GM12878 (cell line): ENCODE data around the gene TCEAL1. TPM values are rescaled to one million over a fixed set of nuclear protein-coding genes. Genes with fewer than 3 reads are reported as not detected.
"Not testable (repeated sequence)": the region's sequence is repeated elsewhere in the genome, so short reads cannot be mapped to it uniquely, and the experiment has no call there.

Experiments used
- ATAC-seq: fragments of 200-7000 bp; cut with Tn5 transposase; 3 replicates; pipeline ENCODE4 v1.9.1; 2020; ENCODE audit warnings: mild to moderate bottlenecking, moderate library complexity
- BruUV-seq: library from RNA; stranded (reverse); fragments of 400-500 nt; replicated peaks from 2 replicates; lab custom pipeline; 2021; lab: Mats Ljungman, UMichigan
- CTCF ChIA-PET: fragments of 300-600 bp; sonication (Branson Sonifier 250); formaldehyde crosslinking; extraction: SDS; loops from one replicate; lab custom pipeline; 2021; ENCODE audit warnings: inconsistent platforms; lab: Yijun Ruan, JAX
- POLR2A ChIA-PET: fragments of 350-600 bp; formaldehyde crosslinking; extraction: SDS; loops from one replicate; lab custom pipeline; 2021; ENCODE audit warnings: inconsistent platforms; lab: Charles Lee
- RAD21 ChIA-PET: fragments of 300-600 bp; sonication (Branson Sonifier 250); formaldehyde crosslinking; loops from one replicate; lab custom pipeline; 2023; ENCODE audit warnings: antibody characterized with exemption; ENCODE audit not compliant: unreplicated experiment; lab: Charles Lee
- SMC1A ChIA-PET: fragments of 300-600 bp; sonication (Branson Sonifier 250); formaldehyde crosslinking; loops from one replicate; lab custom pipeline; 2023; ENCODE audit not compliant: unreplicated experiment, uncharacterized antibody; lab: Charles Lee
- DNase-seq: peaks from one replicate; pipeline ENCODE4 v3.0.0-alpha.2; 2011; ENCODE audit warnings: low read depth, low spot score
- FAIRE-seq: peaks from 3 replicates; lab custom pipeline; 2011; peaks lifted over from hg19 to GRCh38; lab: Jason Lieb, UNC
- H2AFZ ChIP-seq: 2 replicates; pipeline ENCODE4 v1.6.0; 2011; ENCODE audit warnings: low read depth, low read length, control low read depth; ENCODE audit not compliant: control insufficient read depth
- H3K27ac ChIP-seq: 2 replicates; pipeline ENCODE4 v1.5.1; 2011; ENCODE audit warnings: control low read depth; ENCODE audit not compliant: control insufficient read depth, insufficient read depth
- H3K27me3 ChIP-seq, 2 experiments: replicated peaks in 1 of 2; 2 replicates each; pipeline versions ENCODE4 v1.6.0 to v1.6.1; 2011; ENCODE audit warnings: low read length in 1 of 2; ENCODE audit not compliant: control insufficient read depth in 2 of 2, insufficient read depth in 2 of 2
- H3K36me3 ChIP-seq, 2 experiments: 2 replicates each; pipeline ENCODE4 v1.5.1; 2011; ENCODE audit warnings: low read length in 1 of 2; ENCODE audit not compliant: control insufficient read depth in 2 of 2, insufficient read depth in 2 of 2
- H3K4me1 ChIP-seq: 2 replicates; pipeline ENCODE4 v1.6.1; 2011; ENCODE audit warnings: mild to moderate bottlenecking, low read length, moderate library complexity, mixed read lengths; ENCODE audit not compliant: control insufficient read depth, insufficient read depth
- H3K4me2 ChIP-seq: 2 replicates; pipeline ENCODE4 v1.6.0; 2011; ENCODE audit warnings: control low read depth; ENCODE audit not compliant: control insufficient read depth, insufficient read depth
- H3K4me3 ChIP-seq: fragments of 200-600 bp; sonication (generic); 2 replicates; pipeline ENCODE4 v1.5.1; 2016
- H3K79me2 ChIP-seq: 2 replicates; pipeline ENCODE4 v1.6.0; 2011; ENCODE audit warnings: low read length; ENCODE audit not compliant: control insufficient read depth, insufficient read depth
- H3K9ac ChIP-seq: 2 replicates; pipeline ENCODE4 v1.8.0; 2011; ENCODE audit warnings: low read length, control low read depth, mixed read lengths; ENCODE audit not compliant: control insufficient read depth, insufficient read depth
- H3K9me3 ChIP-seq: replicated peaks from 3 replicates; pipeline ENCODE4 v1.5.1; 2011; ENCODE audit warnings: mild to moderate bottlenecking, low read length; ENCODE audit not compliant: control insufficient read depth, insufficient read depth
- H4K20me1 ChIP-seq: 2 replicates; pipeline ENCODE4 v1.6.0; 2011; ENCODE audit not compliant: control insufficient read depth, insufficient read depth
- CUX1 ChIP-seq: IDR thresholded peaks from 2 replicates; pipeline ENCODE4 v1.6.1; 2012; ENCODE audit warnings: improper control_type of control experiment, low read depth, low read length; ENCODE audit not compliant: insufficient replicate concordance
- IRF3 ChIP-seq: fragments of 450-650 bp; IDR thresholded peaks from 2 replicates; pipeline ENCODE4 v1.6.1; 2014; ENCODE audit warnings: mild to moderate bottlenecking
- ZNF592 ChIP-seq: fragments of 450-650 bp; IDR thresholded peaks from 2 replicates; pipeline ENCODE4 v1.6.1; 2017; ENCODE audit warnings: mild to moderate bottlenecking, moderate library complexity
- WGBS: methylation state at CpG from one replicate; pipeline ENCODE4 v1.1.6; 2016; ENCODE audit warnings: low lambda C conversion rate; ENCODE audit not compliant: insufficient replicate concordance, insufficient coverage; ENCODE audit errors: missing lambda C conversion rate; 5-methylcytosine and 5-hydroxymethylcytosine counted together
- in situ Hi-C: fragments of 300-500 bp; cut with MboI; formaldehyde crosslinking; loops from 9 replicates; pipeline ENCODE4 v1.14.3; 2018; ENCODE audit warnings: mixed read lengths
- intact Hi-C: fragments of 100-400 bp; cut with micrococcal nuclease; formaldehyde crosslinking; loops from one replicate; pipeline ENCODE4 v1.14.2; 2022; ENCODE audit not compliant: unreplicated experiment
- polyA plus RNA-seq, 11 experiments: library from polyadenylated mRNA; depleted of rRNA in 4 of 11; unstranded in 6 of 11; stranded (reverse) in 5 of 11; fragments of >200 nt; fragmentation: Nextera tagmentation in 4 of 11; fragmentation: Illumina TruSeq in 1 of 11; extraction: Ambion mirVana in 4 of 11; extraction: Trizol in 1 of 11; gene quantifications; 1 replicate in 1 of 11; 2 replicates in 10 of 11; pipeline versions ENCODE4 v1.2.1 to v1.2.3, GENCODE V29; 2011 to 2016; ENCODE audit warnings: inconsistent platforms in 2 of 11, missing spikeins in 2 of 11, low read depth in 1 of 11
- total RNA-seq, 4 experiments: library from RNA; depleted of rRNA in 3 of 4; stranded (reverse); fragments of >200 nt in 3 of 4; fragmentation: Illumina TruSeq in 1 of 4; extraction: Trizol in 1 of 4; gene quantifications; 2 replicates each; pipeline versions ENCODE4 v1.2.1 to v1.2.3, GENCODE V29; 2013 to 2021

TCEAL1 gene
- total and polyA plus RNA-seq, 10 of the 15 experiments (the other 5 are each of a cell fraction or from before 2014, with no cell fraction given) = 10.1 to 24.3 (median 17.8) TPM

GRCh38 chrX:103656617-103657016 lies 27.8 kb downstream of the TCEAL1 start (continued):
- TF ChIP-seq CUX1 (no peak), ZNF592 (no peak), IRF3 (no peak)
- TF ChIP-seq, all 136 proteins: peak for 0

GRCh38 chrX:103657066-103657465 lies 28.3 kb downstream of the TCEAL1 start:
- H3K79me2 ChIP-seq, H3K4me3 ChIP-seq, POLR2A ChIA-PET, FAIRE-seq, H3K36me3 ChIP-seq, BruUV-seq, H3K9ac ChIP-seq, H3K4me2 ChIP-seq, H3K9me3 ChIP-seq, H3K27ac ChIP-seq, ATAC-seq, intact Hi-C loops, CTCF ChIA-PET, DNase-seq, H3K4me1 ChIP-seq, H2AFZ ChIP-seq, H3K27me3 ChIP-seq, H4K20me1 ChIP-seq, in situ Hi-C loops, RAD21 ChIA-PET: not testable (repeated sequence)
- WGBS = 68% methylated on average over 2 of the region's 2 CpGs
- SMC1A ChIA-PET = interaction anchor here (0.8 to 1.1 kb wide), 2 partner anchors 10 to 26 kb away, joined by 3 read pairs; no protein-coding TSS in a partner anchor
